Right ventricle myocardium superior (tissue), 1 donor: ENCODE measurements around the gene LRP3. TPM values are rescaled to one million over a fixed set of nuclear protein-coding genes. Genes with fewer than 3 reads are reported as not detected.
"Not testable (repeated sequence)": the region's sequence is repeated elsewhere in the genome, so short reads cannot be mapped to it uniquely, and the experiment has no call there.

Source experiments
- ATAC-seq: fragments of 200-7000 bp; cut with Tn5 transposase; one replicate; pipeline ENCODE4 v1.9.1; 2020; ENCODE audit warnings: mild to moderate bottlenecking; ENCODE audit not compliant: poor library complexity
- DNase-seq: peaks from one replicate; pipeline ENCODE4 v3.0.0-alpha.2; 2020
- intact Hi-C: fragments of 100-400 bp; cut with DNase I; formaldehyde crosslinking; loops from one replicate; pipeline ENCODE4 v1.11.2; 2022
- total RNA-seq: library from RNA; stranded (reverse); fragmentation: NEBNext Ultra II Directional; extraction: Animal tissue kit (Norgen Biotek cat#: 25700); gene quantifications from one replicate; pipeline ENCODE4 v1.2.1, GENCODE V29; 2021
- donor health status: DM: no; HTN: yes; CAD: no; lungs with severe emphysema.

LRP3 gene
- total RNA-seq, 1 donor from 2014 or later: 16.4 TPM

DNA sequence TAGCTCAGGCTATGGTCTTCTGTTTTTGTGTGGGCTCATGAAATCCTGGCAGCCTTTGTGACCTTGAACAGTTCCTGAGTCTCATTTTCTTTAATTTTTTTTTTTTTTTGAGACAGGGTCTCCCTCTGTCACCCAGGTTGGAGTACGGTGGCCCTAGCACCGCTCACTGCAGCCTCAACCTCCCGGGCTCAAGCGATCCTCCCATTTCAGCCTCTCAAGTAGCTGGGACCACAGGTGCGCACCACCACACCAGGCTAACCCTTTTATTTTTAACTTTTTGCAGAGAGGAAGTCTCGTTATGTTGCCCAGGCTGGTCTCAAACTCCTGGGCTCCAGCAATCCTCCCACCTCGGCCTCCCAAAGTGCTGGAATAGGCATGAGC is 15.7 kb downstream of the LRP3 start:
- DNase-seq, ATAC-seq, intact Hi-C loops: not testable (repeated sequence)

DNA sequence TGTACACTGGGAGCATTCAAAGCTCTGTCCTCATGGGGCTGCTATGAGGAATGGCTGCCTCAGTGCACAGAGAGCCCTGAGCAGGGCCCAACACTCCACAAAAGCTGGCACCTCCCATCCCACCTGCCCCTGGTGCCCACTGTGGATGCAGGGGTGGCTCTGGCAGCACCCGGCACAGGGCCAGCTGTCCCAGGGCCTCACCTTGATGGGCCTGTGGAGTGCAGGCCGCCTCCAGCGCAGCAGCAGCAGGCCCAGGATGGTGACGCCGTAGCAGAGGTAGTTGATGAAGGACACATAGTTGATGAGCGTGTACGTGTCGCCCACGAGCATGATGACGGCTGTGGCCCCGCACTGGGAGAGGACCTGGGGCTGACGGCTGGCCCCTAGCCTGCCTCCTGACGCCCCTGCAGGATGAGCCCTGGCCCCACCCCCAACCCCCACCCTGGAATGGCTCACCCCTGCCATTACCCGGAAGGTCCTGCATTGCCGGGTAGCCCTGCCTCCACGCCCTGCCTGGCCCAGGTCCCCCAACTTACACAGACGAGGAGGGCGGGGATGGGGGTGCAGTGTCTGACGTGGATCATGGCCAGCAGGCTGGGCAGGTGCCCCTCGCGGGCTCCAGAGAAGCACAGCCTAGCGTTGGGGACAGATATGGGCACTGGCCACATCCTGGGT is 16.3 kb downstream of the LRP3 start:
- no peak for DNase-seq
- intact Hi-C loops: no loop called here
- ATAC-seq: no peak

DNA sequence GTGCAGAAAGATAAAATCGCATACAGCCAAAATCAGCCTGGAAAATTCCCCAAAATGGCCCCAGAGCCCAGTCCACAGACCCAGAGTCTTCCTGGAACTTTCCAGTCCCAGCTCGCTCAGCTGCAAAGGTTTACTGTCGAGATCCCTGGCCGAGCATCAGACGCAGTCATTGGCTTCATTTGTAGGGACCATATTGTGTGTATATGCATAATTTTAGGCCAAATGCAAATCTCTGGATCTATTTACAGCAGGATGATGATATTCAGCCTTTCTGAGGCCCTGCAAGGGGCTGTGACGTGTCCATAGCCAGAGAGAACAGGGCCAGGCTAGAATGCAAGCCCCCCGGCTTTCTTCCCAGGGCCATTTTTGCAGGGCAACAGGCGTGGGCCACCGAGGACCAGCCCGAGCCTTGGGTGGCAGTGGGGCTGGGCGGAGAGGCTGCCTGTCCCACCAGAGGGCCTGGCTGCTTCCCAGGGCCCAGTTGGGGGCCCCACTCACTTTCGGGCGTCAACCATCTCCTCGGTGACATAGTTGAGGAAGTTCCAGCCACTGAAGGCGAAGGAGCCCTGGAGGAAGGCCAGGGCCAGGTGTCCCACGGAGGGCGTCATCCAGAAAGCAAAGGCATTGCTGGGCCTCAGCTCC is 17.8 kb downstream of the LRP3 start:
- intact Hi-C loops: no loop called here
- DNase-seq: no peak
- no peak for ATAC-seq

DNA sequence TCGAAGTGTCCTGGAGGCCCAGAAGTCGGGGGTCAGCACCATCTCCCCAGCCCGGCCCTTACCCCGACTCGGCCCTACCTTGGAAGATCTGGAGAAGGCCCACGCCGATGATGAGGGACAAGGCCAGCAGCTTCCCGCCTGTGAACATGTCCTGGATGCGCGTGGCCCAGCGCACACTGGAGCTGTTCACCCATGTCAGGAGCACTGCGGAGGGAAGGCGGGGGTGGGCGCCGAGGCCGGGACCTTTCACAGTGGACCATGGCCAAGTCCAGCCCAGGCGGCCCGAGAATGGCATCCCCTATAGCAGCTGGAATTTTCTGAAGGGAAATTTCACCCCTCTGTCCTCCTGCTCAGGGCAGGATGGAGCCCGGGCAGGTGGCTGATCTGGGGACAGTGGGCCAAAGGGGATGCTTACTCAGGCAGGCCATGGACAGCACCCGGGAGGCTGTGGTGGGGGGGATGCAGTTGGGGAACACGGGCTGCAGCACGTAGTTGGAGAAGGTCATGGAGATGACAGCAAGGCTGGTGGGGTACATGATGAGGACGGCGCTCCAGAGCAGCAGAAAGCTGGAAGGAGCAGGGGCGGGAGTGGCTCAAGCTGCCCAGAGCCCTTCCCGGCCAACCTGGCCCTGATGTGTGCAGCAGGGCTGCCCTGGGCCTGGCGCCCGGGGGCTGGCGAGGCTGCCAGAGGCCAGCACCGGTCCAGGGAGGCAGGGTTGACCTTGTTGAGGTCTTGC is 18.5 kb downstream of the LRP3 start:
- no peak for ATAC-seq
- no peak for DNase-seq
- intact Hi-C loops: no loop called here

DNA sequence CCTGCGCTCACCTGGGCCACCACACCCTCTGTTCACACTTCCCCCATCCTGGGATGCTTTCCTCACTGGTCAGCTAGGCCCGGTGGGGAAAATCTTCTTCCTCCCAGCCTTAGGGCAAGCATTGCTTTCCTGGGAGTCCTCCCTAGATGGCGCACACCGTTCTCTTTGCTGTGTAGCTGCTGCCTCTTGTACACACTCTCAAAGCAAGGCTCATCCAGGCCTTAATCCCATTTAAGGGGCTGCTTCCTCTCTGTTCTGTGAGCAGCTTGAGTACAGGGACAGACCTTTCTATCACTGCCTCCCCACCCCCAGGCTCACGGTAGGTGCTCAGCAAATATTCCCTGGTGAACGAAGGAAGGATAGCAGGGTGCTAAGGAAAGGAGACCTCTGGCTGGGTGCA is 20.5 kb downstream of the LRP3 start:
- DNase-seq (no peak), ATAC-seq (no peak)
- intact Hi-C loops: no loop called here

GRCh38 chr19:33215438-33216197 is 21.5 kb downstream of the LRP3 start:
- DNase-seq (no peak), ATAC-seq (no peak)
- intact Hi-C loops: no loop called here

DNA sequence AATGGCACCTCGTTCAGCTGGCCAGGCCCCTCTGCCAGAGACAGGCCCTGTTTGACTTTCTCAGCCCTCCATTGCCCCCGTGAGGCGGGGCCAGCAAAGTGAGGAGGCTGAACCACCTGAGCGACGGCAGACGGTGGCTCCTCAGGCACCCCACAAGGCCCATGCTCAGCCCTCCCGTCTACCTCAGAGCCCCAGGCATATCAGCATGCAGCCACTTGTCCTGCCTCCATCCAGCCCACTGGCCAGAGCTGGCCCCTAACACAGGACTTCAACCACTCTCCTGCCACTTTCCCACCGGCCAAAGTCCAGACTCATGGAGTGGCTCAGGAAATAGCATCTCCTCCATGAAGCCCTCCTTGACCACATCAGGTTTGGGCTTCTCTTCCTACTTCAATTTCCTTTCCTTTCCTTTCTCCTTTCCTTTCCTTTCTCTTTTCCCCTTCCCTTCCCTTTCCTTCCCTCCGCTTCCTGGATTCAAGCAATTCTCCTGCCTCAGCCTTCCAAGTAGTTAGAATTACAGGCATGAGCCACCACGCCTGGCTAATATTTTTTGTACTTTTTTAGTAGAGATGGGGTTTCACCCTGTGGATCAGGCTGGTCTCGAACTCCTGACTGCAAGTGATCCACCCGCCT is 22.2 kb downstream of the LRP3 start:
- DNase-seq (no peak), ATAC-seq (no peak)
- intact Hi-C loops: no loop called here

- intact Hi-C loops: no loop called here
- ATAC-seq: no peak
- DNase-seq: no peak
These were observed 23.8 kb downstream of the LRP3 start for GRCh38 chr19:33217881-33218280.

- intact Hi-C loops: no loop called here
- ATAC-seq (no peak), DNase-seq (no peak)
These were observed 25.2 kb downstream of the LRP3 start for GRCh38 chr19:33219261-33219815.

GRCh38 chr19:33220115-33220514 is 26.0 kb downstream of the LRP3 start:
- no peak for DNase-seq
- intact Hi-C loops: no loop called here
- no peak for ATAC-seq

DNA sequence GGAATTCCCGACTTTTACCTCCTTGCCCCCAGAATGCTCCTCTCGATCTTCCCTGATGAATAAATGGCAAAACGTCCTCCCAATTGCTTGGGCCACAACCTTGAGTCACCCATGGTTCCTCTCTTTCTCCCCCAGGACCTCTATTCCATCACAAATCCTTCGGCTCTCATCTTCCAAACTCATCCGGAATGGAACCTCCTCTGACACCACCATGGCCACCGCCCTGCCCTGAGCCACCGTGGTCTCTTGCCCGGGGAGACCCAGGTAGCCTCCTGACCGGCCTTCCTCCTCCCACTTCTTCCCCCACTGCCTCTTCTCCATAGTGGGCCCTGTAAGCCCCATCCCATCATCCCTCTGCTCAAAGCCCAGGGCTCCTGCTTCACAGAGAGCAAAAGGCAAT is 26.6 kb downstream of the LRP3 start:
- no peak for DNase-seq
- intact Hi-C loops: no loop called here
- ATAC-seq: no peak

DNA sequence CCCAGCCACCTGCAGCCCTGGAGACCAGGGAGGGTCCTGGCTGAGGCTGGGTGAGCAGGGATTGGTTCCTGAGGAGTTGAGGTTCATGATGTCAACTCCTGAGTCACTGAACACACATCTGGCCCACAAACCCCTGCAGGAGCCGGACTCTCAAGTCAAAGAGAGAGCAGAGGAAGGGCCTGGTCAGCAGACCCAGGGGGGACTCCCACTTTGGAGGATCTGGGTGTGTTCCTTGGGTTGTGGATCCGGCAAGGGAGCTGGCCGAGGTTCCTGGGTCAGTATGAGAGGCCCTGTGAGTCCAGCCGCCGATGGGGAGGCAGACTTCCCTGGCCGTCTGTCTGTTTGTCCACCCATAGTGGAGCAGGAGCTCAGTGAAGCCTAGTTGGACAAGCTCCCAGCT is 27.5 kb downstream of the LRP3 start:
- intact Hi-C loops: no loop called here
- no peak for ATAC-seq
- no peak for DNase-seq

DNA sequence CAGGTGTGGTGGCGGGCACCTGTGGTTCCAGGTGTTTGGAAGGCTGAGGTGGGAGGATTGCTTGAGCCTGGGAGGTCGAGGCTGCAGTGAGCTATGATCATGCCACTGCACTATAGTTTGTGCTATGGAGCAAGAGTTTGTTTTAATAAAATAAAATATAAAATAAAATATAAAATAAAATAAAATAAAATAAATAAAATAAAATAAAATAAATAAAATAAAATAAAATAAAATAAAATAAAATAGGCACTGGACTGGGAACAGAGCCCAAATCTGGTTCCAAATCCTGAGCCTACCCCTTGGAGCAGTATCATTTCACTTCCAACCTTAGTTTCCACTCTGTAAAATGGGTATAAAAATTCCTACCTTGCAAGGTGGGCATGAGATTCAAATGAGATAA is 28.1 kb downstream of the LRP3 start:
- intact Hi-C loops, ATAC-seq, DNase-seq: not testable (repeated sequence)

- DNase-seq (no peak), ATAC-seq (no peak)
- intact Hi-C loops: no loop called here
These were observed 30.7 kb downstream of the LRP3 start for GRCh38 chr19:33224694-33225457.

DNA sequence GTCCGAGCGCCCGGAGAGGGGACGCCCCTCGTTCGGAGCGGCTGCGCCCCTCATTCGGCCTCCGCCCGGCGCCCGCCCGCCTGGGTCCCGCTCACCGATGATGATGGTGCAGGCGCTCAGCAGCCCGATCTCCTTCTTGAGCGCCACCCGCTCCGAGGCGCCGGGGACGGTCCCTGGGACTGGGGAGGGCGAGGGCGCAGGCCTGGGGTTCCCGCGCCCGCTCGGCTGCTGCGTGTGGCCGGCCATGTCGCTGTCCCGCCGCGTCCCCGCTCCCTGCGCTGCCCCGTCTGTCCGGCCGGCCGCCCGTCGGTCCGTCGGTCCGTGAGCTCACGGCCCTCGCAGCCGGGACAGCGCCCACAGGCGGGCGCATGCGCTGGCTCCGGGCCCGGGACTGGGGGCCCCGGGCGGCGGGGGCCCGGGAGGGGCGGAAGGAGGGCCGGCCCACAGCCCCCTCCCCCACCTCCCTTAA is 31.4 kb downstream of the LRP3 start, which contains the start of gene SLC7A10:
Gene SLC7A10 (minus strand): TSS at position 393 of the 469 bp plus-strand sequence. CDS start 147 bp downstream, at position 246.
- no peak for DNase-seq

GRCh38 chr19:33226550-33227241 is 32.6 kb downstream of the LRP3 start:
- intact Hi-C loops: no loop called here
- ATAC-seq (peak; percentile 15), DNase-seq (no peak)

More for the DNA sequence above, 31.4 kb downstream of the LRP3 start, which contains the start of gene SLC7A10:
- no peak for ATAC-seq
- intact Hi-C loops: no loop called here

- intact Hi-C loops: no loop called here
- DNase-seq (no peak), ATAC-seq (peak; percentile 25)
These were observed 33.1 kb downstream of the LRP3 start for GRCh38 chr19:33227242-33227650.
